HL-60 (cell line): Measurements from ENCODE around the gene ZNF75A.

Experiments
- DNase-seq, 2 experiments: peaks; one replicate each; pipeline ENCODE4 v3.0.0-alpha.2; 2010 to 2020; ENCODE audit warnings: low read depth in 1 of 2, low spot score in 1 of 2
- H3K27ac ChIP-seq: fragments of 250-450 bp; sonication (Bioruptor Pico); replicated peaks from 2 replicates; pipeline ENCODE4 v1.5.1; 2020; ENCODE audit warnings: mild to moderate bottlenecking, moderate library complexity
- H3K27me3 ChIP-seq: fragments of 250-450 bp; sonication (Bioruptor Pico); 2 replicates; pipeline ENCODE4 v1.5.1; 2021; ENCODE audit warnings: mild to moderate bottlenecking, moderate library complexity; ENCODE audit not compliant: insufficient read depth, poor library complexity, severe bottlenecking
- H3K4me3 ChIP-seq: replicated peaks from 2 replicates; pipeline ENCODE4 v1.5.1; 2011; ENCODE audit warnings: mild to moderate bottlenecking, control low read depth, low read length; ENCODE audit not compliant: insufficient read depth
- CTCF ChIP-seq: IDR thresholded peaks from one replicate; pipeline ENCODE4 v1.5.1; 2011; ENCODE audit warnings: low read length, control low read depth, inconsistent platforms; ENCODE audit not compliant: insufficient read depth
- GABPA ChIP-seq: IDR thresholded peaks from 2 replicates; pipeline ENCODE4 v1.6.1; 2012; ENCODE audit warnings: low read depth
- POLR2AphosphoS5 ChIP-seq: IDR thresholded peaks from 2 replicates; pipeline ENCODE4 v1.6.1; 2012; ENCODE audit warnings: low read depth
- SPI1 ChIP-seq: IDR thresholded peaks from 2 replicates; pipeline ENCODE4 v1.6.1; 2012; ENCODE audit warnings: low read depth, mild to moderate bottlenecking, borderline replicate concordance
- TF ChIP-seq, protein P1 (sequence below): IDR thresholded peaks from 2 replicates; pipeline ENCODE4 v1.6.1; 2012; ENCODE audit warnings: low read depth; ENCODE audit not compliant: insufficient replicate concordance

Gene ZNF75A

DNA sequence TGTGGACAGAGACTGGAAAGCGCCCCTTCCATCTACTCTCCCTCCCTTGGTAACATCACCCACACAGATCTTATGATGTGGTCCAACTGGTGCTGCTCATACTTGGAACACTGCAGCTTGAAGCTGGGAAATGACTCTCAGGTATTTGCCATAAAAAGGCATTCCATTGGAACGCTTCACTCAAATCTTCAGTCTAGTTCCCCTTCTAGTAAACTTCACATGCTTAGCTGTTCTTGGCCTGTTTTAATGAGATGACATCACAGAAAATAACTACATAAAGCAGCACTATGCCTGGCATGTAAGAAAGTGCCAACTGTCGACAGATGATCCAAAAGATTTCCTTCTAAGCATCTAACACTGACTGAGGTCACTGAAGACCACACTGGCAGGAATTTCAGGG lies 12.7 kb upstream of the ZNF75A start:
- TF ChIP-seq CTCF (no peak), POLR2AphosphoS5 (no peak), GABPA (no peak), SPI1 (no peak)
- TF ChIP-seq, protein P1, sequence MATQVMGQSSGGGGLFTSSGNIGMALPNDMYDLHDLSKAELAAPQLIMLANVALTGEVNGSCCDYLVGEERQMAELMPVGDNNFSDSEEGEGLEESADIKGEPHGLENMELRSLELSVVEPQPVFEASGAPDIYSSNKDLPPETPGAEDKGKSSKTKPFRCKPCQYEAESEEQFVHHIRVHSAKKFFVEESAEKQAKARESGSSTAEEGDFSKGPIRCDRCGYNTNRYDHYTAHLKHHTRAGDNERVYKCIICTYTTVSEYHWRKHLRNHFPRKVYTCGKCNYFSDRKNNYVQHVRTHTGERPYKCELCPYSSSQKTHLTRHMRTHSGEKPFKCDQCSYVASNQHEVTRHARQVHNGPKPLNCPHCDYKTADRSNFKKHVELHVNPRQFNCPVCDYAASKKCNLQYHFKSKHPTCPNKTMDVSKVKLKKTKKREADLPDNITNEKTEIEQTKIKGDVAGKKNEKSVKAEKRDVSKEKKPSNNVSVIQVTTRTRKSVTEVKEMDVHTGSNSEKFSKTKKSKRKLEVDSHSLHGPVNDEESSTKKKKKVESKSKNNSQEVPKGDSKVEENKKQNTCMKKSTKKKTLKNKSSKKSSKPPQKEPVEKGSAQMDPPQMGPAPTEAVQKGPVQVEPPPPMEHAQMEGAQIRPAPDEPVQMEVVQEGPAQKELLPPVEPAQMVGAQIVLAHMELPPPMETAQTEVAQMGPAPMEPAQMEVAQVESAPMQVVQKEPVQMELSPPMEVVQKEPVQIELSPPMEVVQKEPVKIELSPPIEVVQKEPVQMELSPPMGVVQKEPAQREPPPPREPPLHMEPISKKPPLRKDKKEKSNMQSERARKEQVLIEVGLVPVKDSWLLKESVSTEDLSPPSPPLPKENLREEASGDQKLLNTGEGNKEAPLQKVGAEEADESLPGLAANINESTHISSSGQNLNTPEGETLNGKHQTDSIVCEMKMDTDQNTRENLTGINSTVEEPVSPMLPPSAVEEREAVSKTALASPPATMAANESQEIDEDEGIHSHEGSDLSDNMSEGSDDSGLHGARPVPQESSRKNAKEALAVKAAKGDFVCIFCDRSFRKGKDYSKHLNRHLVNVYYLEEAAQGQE = no peak
- Histone ChIP-seq H3K4me3 (no peak overlapping the region), H3K27me3 (no peaks in the 10 kb centered on the region), H3K27ac (no peak overlapping the region)
- no peak for DNase-seq

- Histone ChIP-seq H3K4me3 (no peak overlapping the region), H3K27ac (no peak overlapping the region), H3K27me3 (no peaks in the 10 kb centered on the region)
- DNase-seq = no peak
- TF ChIP-seq, protein P1 = no peak
- no peak for TF ChIP-seq SPI1
- no peak for TF ChIP-seq POLR2AphosphoS5
- TF ChIP-seq CTCF = no peak
- no peak for TF ChIP-seq GABPA
Measured at GRCh38 chr16:3295209-3295608, 10.1 kb upstream of the ZNF75A start.

- TF ChIP-seq POLR2AphosphoS5 (no peak), GABPA (no peak), CTCF (no peak), SPI1 (no peak)
- TF ChIP-seq, protein P1 = no peak
- Histone ChIP-seq H3K4me3 (no peak overlapping the region), H3K27ac (no peak overlapping the region), H3K27me3 (no peaks in the 10 kb centered on the region)
- no peak for DNase-seq
Measured at GRCh38 chr16:3295783-3296182, 9.5 kb upstream of the ZNF75A start.
